Fibroblast of skin of left quadriceps (primary cell): ENCODE results near the gene FAM180A.
A peak's percentile ranks its signal among the peaks of the same experiment; 100 is the strongest.
"Not testable (repeated sequence)": the region's sequence is repeated elsewhere in the genome, so short reads cannot be mapped to it uniquely, and the experiment has no call there.

Experiments
- DNase-seq, 2 experiments: peaks; one replicate each; pipeline ENCODE4 v3.0.0-alpha.2; 2013; ENCODE audit warnings: low read depth in 2 of 2

FAM180A gene

GRCh38 chr7:135741905-135742304 is 6.7 kb downstream of the FAM180A start:
- no peak for DNase-seq

- no peak for DNase-seq
These were observed 7.7 kb downstream of the FAM180A start for GRCh38 chr7:135740889-135741288.

GRCh38 chr7:135737306-135737647 is 11.3 kb downstream of the FAM180A start:
- DNase-seq: not testable (repeated sequence)

- no peak for DNase-seq
These were observed 11.9 kb downstream of the FAM180A start for GRCh38 chr7:135736586-135737305.

GRCh38 chr7:135734343-135734689 is 14.3 kb downstream of the FAM180A start:
- DNase-seq: no peak

- no peak for DNase-seq
These were observed 14.8 kb downstream of the FAM180A start for GRCh38 chr7:135733603-135734342.

- no peak for DNase-seq
These were observed 17.5 kb downstream of the FAM180A start for GRCh38 chr7:135731131-135731530.

- peak; percentile 55 to 58 for DNase-seq
These were observed 19.4 kb downstream of the FAM180A start for GRCh38 chr7:135729230-135729629.

GRCh38 chr7:135728136-135728669 is 20.4 kb downstream of the FAM180A start, which contains the start of gene SLC13A4:
SLC13A4 (minus strand) TSS chr7:135728186; CDS start chr7:135727496, 690 bp downstream.
- DNase-seq: no peak

- no peak for DNase-seq
These were observed 21.5 kb downstream of the FAM180A start for GRCh38 chr7:135726911-135727673.

- DNase-seq: no peak
These were observed 22.3 kb downstream of the FAM180A start for GRCh38 chr7:135726276-135726788.

- DNase-seq: no peak
These were observed 25.2 kb downstream of the FAM180A start for GRCh38 chr7:135723411-135723810.

GRCh38 chr7:135721198-135721820 is 27.3 kb downstream of the FAM180A start:
- no peak for DNase-seq

- DNase-seq: no peak
These were observed 28.9 kb downstream of the FAM180A start for GRCh38 chr7:135719688-135720087.

- no peak for DNase-seq
These were observed 29.7 kb downstream of the FAM180A start for GRCh38 chr7:135718794-135719437.

- DNase-seq: no peak
These were observed 30.4 kb downstream of the FAM180A start for GRCh38 chr7:135718219-135718618.

- DNase-seq: no peak
These were observed 30.9 kb downstream of the FAM180A start for GRCh38 chr7:135717693-135718092.

GRCh38 chr7:135716677-135717238 is 31.9 kb downstream of the FAM180A start:
- DNase-seq: peak; percentile 55 to 61

- no peak for DNase-seq
These were observed 32.9 kb downstream of the FAM180A start for GRCh38 chr7:135715673-135716072.

- no peak for DNase-seq
These were observed 33.5 kb downstream of the FAM180A start for GRCh38 chr7:135715055-135715522.
